IMR-90 (cell line): ENCODE results near the gene ATXN1. TPM values are rescaled to one million over a fixed set of nuclear protein-coding genes. Genes with fewer than 3 reads are reported as not detected.

ENCODE experiments used
- ATAC-seq: fragments of 200-7000 bp; cut with Tn5 transposase; 2 replicates; pipeline ENCODE4 v1.9.1; 2020; ENCODE audit warnings: low read depth, mild to moderate bottlenecking, moderate library complexity
- BruUV-seq: library from RNA; stranded (reverse); fragments of 400-500 nt; replicated peaks from 2 replicates; lab custom pipeline; 2021; lab: Mats Ljungman, UMichigan
- CTCF ChIA-PET: fragments of 300-600 bp; formaldehyde crosslinking; extraction: SDS; loops from one replicate; lab custom pipeline; 2021; ENCODE audit warnings: antibody characterized with exemption; lab: Yijun Ruan, JAX
- POLR2A ChIA-PET: fragments of 300-600 bp; sonication (Branson Sonifier 250); formaldehyde crosslinking; loops from one replicate; lab custom pipeline; 2022; ENCODE audit warnings: antibody characterized with exemption; ENCODE audit not compliant: unreplicated experiment; lab: Charles Lee
- DNase-seq: peaks from one replicate; pipeline ENCODE4 v3.0.0; 2013
- H2AFZ ChIP-seq: replicated peaks from 2 replicates; pipeline ENCODE3; 2013; ENCODE audit warnings: low read length, mild to moderate bottlenecking; ENCODE audit not compliant: poor library complexity
- H2AK5ac ChIP-seq: 2 replicates; pipeline ENCODE4 v1.6.1; 2013; ENCODE audit warnings: low read depth, low read length, inconsistent platforms
- H2AK9ac ChIP-seq: replicated peaks from 2 replicates; pipeline ENCODE3; 2013; ENCODE audit warnings: mild to moderate bottlenecking, low read depth, low read length, moderate library complexity; ENCODE audit not compliant: poor library complexity
- H2BK120ac ChIP-seq: 2 replicates; pipeline ENCODE4 v1.6.1; 2013; ENCODE audit warnings: low read depth, low read length, inconsistent platforms
- H2BK15ac ChIP-seq: 3 replicates; pipeline ENCODE4 v1.6.1; 2013; ENCODE audit warnings: low read depth, low read length, inconsistent platforms
- H2BK20ac ChIP-seq: 2 replicates; pipeline ENCODE4 v1.6.1; 2013; ENCODE audit warnings: low read depth, mild to moderate bottlenecking, inconsistent platforms, low read length, moderate library complexity
- H2BK5ac ChIP-seq: 2 replicates; pipeline ENCODE4 v1.6.1; 2013; ENCODE audit warnings: mild to moderate bottlenecking, low read depth, low read length, inconsistent platforms; ENCODE audit not compliant: poor library complexity, severe bottlenecking
- H3K14ac ChIP-seq: replicated peaks from 2 replicates; pipeline ENCODE4 v1.6.1; 2013; ENCODE audit warnings: low read depth, low read length, inconsistent platforms
- H3K18ac ChIP-seq: 2 replicates; pipeline ENCODE4 v1.6.1; 2013; ENCODE audit warnings: low read depth, low read length, control low read depth
- H3K23ac ChIP-seq: 2 replicates; pipeline ENCODE4 v1.6.1; 2013; ENCODE audit warnings: low read depth, low read length, inconsistent platforms
- H3K27ac ChIP-seq: 2 replicates; pipeline ENCODE4 v1.5.1; 2013; ENCODE audit warnings: mild to moderate bottlenecking, control low read depth, low read length; ENCODE audit not compliant: insufficient read depth
- H3K27me3 ChIP-seq: 2 replicates; pipeline ENCODE4 v1.6.1; 2013; ENCODE audit warnings: low read length; ENCODE audit not compliant: control insufficient read depth, insufficient read depth
- H3K36me3 ChIP-seq: 2 replicates; pipeline ENCODE4 v1.6.1; 2013; ENCODE audit warnings: low read length, mixed read lengths; ENCODE audit not compliant: control insufficient read depth, insufficient read depth
- H3K4ac ChIP-seq: 2 replicates; pipeline ENCODE4 v1.6.1; 2013; ENCODE audit warnings: low read depth, low read length, inconsistent platforms
- H3K4me1 ChIP-seq: 2 replicates; pipeline ENCODE4 v1.6.1; 2013; ENCODE audit warnings: low read length, mixed read lengths; ENCODE audit not compliant: control insufficient read depth, insufficient read depth
- H3K4me2 ChIP-seq: 2 replicates; pipeline ENCODE4 v1.6.1; 2013; ENCODE audit warnings: low read depth, mild to moderate bottlenecking, control low read depth, low read length, moderate library complexity
- H3K4me3 ChIP-seq: 2 replicates; pipeline ENCODE4 v1.5.1; 2013; ENCODE audit warnings: low read depth, mild to moderate bottlenecking, control low read depth, low read length, moderate library complexity; ENCODE audit not compliant: insufficient read depth
- H3K56ac ChIP-seq: 2 replicates; pipeline ENCODE4 v1.6.1; 2013; ENCODE audit warnings: low read length, inconsistent platforms; ENCODE audit not compliant: insufficient read depth; ENCODE audit errors: extremely low read depth
- H3K79me1 ChIP-seq, 2 experiments: 2 replicates each; pipeline ENCODE4 v1.6.1; 2013; ENCODE audit warnings: low read length in 2 of 2, inconsistent platforms in 1 of 2, low read depth in 1 of 2
- H3K9ac ChIP-seq: 2 replicates; pipeline ENCODE4 v1.6.1; 2013; ENCODE audit warnings: low read depth, low read length, control low read depth
- H3K9me1 ChIP-seq: 2 replicates; pipeline ENCODE4 v1.6.1; 2013; ENCODE audit warnings: low read length, inconsistent platforms; ENCODE audit not compliant: insufficient read depth
- H3K9me3 ChIP-seq: 2 replicates; pipeline ENCODE4 v1.6.1; 2013; ENCODE audit warnings: low read length; ENCODE audit not compliant: control insufficient read depth, insufficient read depth
- H4K20me1 ChIP-seq: 2 replicates; pipeline ENCODE4 v1.6.1; 2013; ENCODE audit warnings: low read length, inconsistent platforms; ENCODE audit not compliant: insufficient read depth
- H4K5ac ChIP-seq: 2 replicates; pipeline ENCODE4 v1.6.1; 2013; ENCODE audit warnings: mild to moderate bottlenecking, low read depth, low read length, control low read depth
- H4K8ac ChIP-seq, 2 experiments: 2 replicates each; pipeline ENCODE4 v1.6.1; 2013; ENCODE audit warnings: low read depth in 2 of 2, low read length in 2 of 2, control low read depth in 1 of 2, inconsistent platforms in 1 of 2
- H4K91ac ChIP-seq: 2 replicates; pipeline ENCODE4 v1.6.1; 2013; ENCODE audit warnings: low read depth, low read length, inconsistent platforms; ENCODE audit not compliant: insufficient read depth
- BHLHE40 ChIP-seq: fragments of 150-350 bp; IDR thresholded peaks from 2 replicates; pipeline ENCODE4 v1.6.1; 2016; ENCODE audit warnings: mild to moderate bottlenecking, low read depth, low read length
- CEBPB ChIP-seq: IDR thresholded peaks from 2 replicates; pipeline ENCODE4 v1.6.1; 2012; ENCODE audit warnings: low read depth, low read length, improper control_type of control experiment
- CHD1 ChIP-seq: IDR thresholded peaks from 2 replicates; pipeline ENCODE4 v1.6.1; 2012; ENCODE audit warnings: low read depth, low read length, improper control_type of control experiment
- CTCF ChIP-seq: conservative IDR thresholded peaks from 2 replicates; pipeline ENCODE4 v1.5.1; 2012; ENCODE audit warnings: mild to moderate bottlenecking, low read depth, low read length, improper control_type of control experiment
- ELK1 ChIP-seq: fragments of 150-350 bp; IDR thresholded peaks from 2 replicates; pipeline ENCODE4 v1.6.1; 2016; ENCODE audit warnings: low read depth, mild to moderate bottlenecking, low read length, moderate library complexity, borderline replicate concordance
- FOS ChIP-seq: fragments of 150-350 bp; IDR thresholded peaks from 2 replicates; pipeline ENCODE4 v1.6.1; 2016; ENCODE audit warnings: low read depth, low read length
- MAFK ChIP-seq: IDR thresholded peaks from 2 replicates; pipeline ENCODE4 v1.6.1; 2012; ENCODE audit warnings: low read depth, low read length, improper control_type of control experiment
- MAZ ChIP-seq: IDR thresholded peaks from 2 replicates; pipeline ENCODE4 v1.6.1; 2012; ENCODE audit warnings: low read depth, mild to moderate bottlenecking, low read length, improper control_type of control experiment, moderate library complexity, borderline replicate concordance
- MXI1 ChIP-seq: IDR thresholded peaks from 2 replicates; pipeline ENCODE4 v1.6.1; 2012; ENCODE audit warnings: low read depth, mild to moderate bottlenecking, low read length, moderate library complexity, borderline replicate concordance
- NFE2L2 ChIP-seq: fragments of 150-350 bp; IDR thresholded peaks from 2 replicates; pipeline ENCODE4 v1.6.1; 2016; ENCODE audit warnings: low read depth, mild to moderate bottlenecking, low read length
- POLR2A ChIP-seq: IDR thresholded peaks from 2 replicates; pipeline ENCODE4 v1.6.1; 2012; ENCODE audit warnings: mild to moderate bottlenecking, low read depth, low read length
- RAD21 ChIP-seq: IDR thresholded peaks from 2 replicates; pipeline ENCODE4 v1.6.1; 2012; ENCODE audit warnings: low read length, improper control_type of control experiment
- RCOR1 ChIP-seq: IDR thresholded peaks from 2 replicates; pipeline ENCODE4 v1.6.1; 2012; ENCODE audit warnings: mild to moderate bottlenecking, low read length, improper control_type of control experiment; ENCODE audit not compliant: insufficient replicate concordance
- RFX5 ChIP-seq: IDR thresholded peaks from 2 replicates; pipeline ENCODE4 v1.8.0; 2012; ENCODE audit warnings: low read depth, mild to moderate bottlenecking, low read length, moderate library complexity
- SMC3 ChIP-seq: fragments of 150-350 bp; IDR thresholded peaks from 2 replicates; pipeline ENCODE4 v1.6.1; 2016; ENCODE audit warnings: low read depth, mild to moderate bottlenecking, antibody characterized with exemption, low read length, moderate library complexity
- USF2 ChIP-seq: fragments of 150-350 bp; IDR thresholded peaks from 2 replicates; pipeline ENCODE4 v1.6.1; 2017; ENCODE audit warnings: mild to moderate bottlenecking, antibody characterized with exemption, low read length, low read depth
- WGBS, 2 experiments: methylation state at CpG; one replicate each; pipeline versions ENCODE4 v1.1.5 to v1.1.7; 2013; ENCODE audit warnings: missing lambda C conversion rate in 2 of 2; ENCODE audit not compliant: insufficient read length in 1 of 2; ENCODE audit errors: extremely low coverage in 2 of 2; 5-methylcytosine and 5-hydroxymethylcytosine counted together
- dilution Hi-C: fragments of 300-500 bp; cut with HindIII; formaldehyde crosslinking; loops from one replicate; pipeline ENCODE4 v1.14.3; 2018; ENCODE audit warnings: low sequenced_read_pairs; ENCODE audit not compliant: unreplicated experiment
- in situ Hi-C: fragments of 300-500 bp; cut with MboI; formaldehyde crosslinking; loops from 3 replicates; pipeline ENCODE4 v1.14.3; 2019; ENCODE audit warnings: low sequenced_read_pairs, inconsistent platforms, mixed read lengths
- intact Hi-C: fragments of 100-400 bp; cut with micrococcal nuclease; formaldehyde crosslinking; loops from 2 replicates; pipeline ENCODE4 v1.10.0; 2022
- polyA plus RNA-seq, 3 experiments: library from polyadenylated mRNA; depleted of rRNA; stranded (reverse); fragments of >200 nt; gene quantifications; 2 replicates each; pipeline ENCODE4 v1.2.3, GENCODE V29; 2012; ENCODE audit warnings: low replicate concordance in 1 of 3
- total RNA-seq: library from RNA; depleted of rRNA; stranded (reverse); fragments of >200 nt; gene quantifications from 2 replicates; pipeline ENCODE4 v1.2.3, GENCODE V29; 2012

The ATXN1 gene
- total and polyA plus RNA-seq, 2 of the 4 experiments (the other 2 are of a cell fraction), result 7.3 to 11.1 TPM

- peak overlapping the region; percentile 96 for H3K27ac ChIP-seq
- H2BK5ac ChIP-seq, result peak overlapping the region; percentile 82
- peak overlapping the region; percentile 61; the same call in 1 of the 2 replicates for H3K23ac ChIP-seq
- H2AFZ ChIP-seq, result no peak overlapping the region
- no peaks in the 10 kb centered on the region for H3K9me3 ChIP-seq
- no peaks in the 10 kb centered on the region for H4K20me1 ChIP-seq
- peak overlapping the region; percentile 51; the same call in 1 of the 3 replicates for H2BK15ac ChIP-seq
- TF ChIP-seq RCOR1 (no peak), MAFK (no peak), FOS (no peak), POLR2A (no peak), CTCF (no peak), RAD21 (no peak), USF2 (no peak), RFX5 (no peak), ELK1 (no peak), NFE2L2 (no peak), MAZ (no peak), CHD1 (no peak), MXI1 (no peak), BHLHE40 (no peak), SMC3 (no peak), CEBPB (no peak)
- BruUV-seq, result no TSS peak
- H3K36me3 ChIP-seq, result peaks cover 3% of the 10 kb centered on the region
- ChIA-PET CTCF (no interaction called here), POLR2A (no interaction called here)
- DNase-seq (peak; percentile 78), ATAC-seq (peak; percentile 37)
- peaks cover 4 to 35% of the 10 kb centered on the region in 2 experiments for H3K79me1 ChIP-seq
- peak overlapping the region; percentile 74; the same call in 1 of the 2 replicates for H3K14ac ChIP-seq
- peak overlapping the region; percentile 99 for H4K5ac ChIP-seq
- H2AK5ac ChIP-seq, result peak overlapping the region; percentile 76; the same call in 1 of the 2 replicates
- intact Hi-C loops (loop anchor here (2.0 kb wide), 1 partner anchor 60 kb away; no protein-coding TSS in a partner anchor), in situ Hi-C loops (no loop called here), dilution Hi-C loops (no loop called here)
- WGBS, 2 experiments, result no CpG with 5 or more reads among the region's 5 CpGs
- peaks cover 36% of the 10 kb centered on the region for H3K4me1 ChIP-seq
- H3K4me3 ChIP-seq, result no peak overlapping the region
- peaks cover 18% of the 10 kb centered on the region; the same call in 1 of the 2 replicates for H3K9me1 ChIP-seq
- H3K27me3 ChIP-seq, result no peaks in the 10 kb centered on the region
- H3K56ac ChIP-seq, result peak overlapping the region; percentile 16; the same call in 1 of the 2 replicates
- peak overlapping the region; percentile 74 for H2BK20ac ChIP-seq
- H2AK9ac ChIP-seq, result no peak overlapping the region
- H3K9ac ChIP-seq, result 0 out of 2 replicates have a peak overlapping the region, but pooled peaks have one; percentile 19
- H3K4ac ChIP-seq, result peak overlapping the region; percentile 80
- H4K8ac ChIP-seq, result peak overlapping the region; percentile 26 to 64; a peak in 3 of 4 replicates
- H3K4me2 ChIP-seq, result peak overlapping the region; percentile 44
- peak overlapping the region; percentile 93 for H3K18ac ChIP-seq
- H2BK120ac ChIP-seq, result peak overlapping the region; percentile 67
- H4K91ac ChIP-seq, result peak overlapping the region; percentile 4
Measured at GRCh38 chr6:16398587-16398986, 362.7 kb downstream of the ATXN1 start.
